ENCODE data around the gene BCAS3.

The BCAS3 gene

GRCh38 chr17:60952747-60953146, 275.1 kb downstream of the BCAS3 start:
- no peaks in the 10 kb centered on the region for H3K9me3 ChIP-seq (ENCODE audit: low read length)
- H3K79me2 ChIP-seq (ENCODE audit: insufficient read depth, low read length), result no peaks in the 10 kb centered on the region
- no peaks in the 10 kb centered on the region for H3K27me3 ChIP-seq (ENCODE audit: insufficient read depth, low read length)
- H3K4me2 ChIP-seq (ENCODE audit: low read length), result no peak overlapping the region
- H3K9me2 ChIP-seq (ENCODE audit: low read depth, low read length), result no peaks in the 10 kb centered on the region
- H3K36me3 ChIP-seq (ENCODE audit: insufficient read depth, low read length), result peaks cover 4% of the 10 kb centered on the region; the same call in 1 of the 2 replicates
- no peaks in the 10 kb centered on the region for H3K4me1 ChIP-seq (ENCODE audit: insufficient read depth, low read length, severe bottlenecking)
- H3K4me3 ChIP-seq (ENCODE audit: low read depth, low read length, poor library complexity, severe bottlenecking), result no peak overlapping the region
- H3F3A ChIP-seq (ENCODE audit: insufficient read depth, low read length), result no peaks in the 10 kb centered on the region
- H4K20me1 ChIP-seq (ENCODE audit: insufficient read depth, low read length), result no peaks in the 10 kb centered on the region
- no peak overlapping the region for H2AFZ ChIP-seq (ENCODE audit: low read length)
- no peak overlapping the region for H3K27ac ChIP-seq (ENCODE audit: low read depth, low read length, poor library complexity, severe bottlenecking)
- TF ChIP-seq EZH2 (IDR thresholded peaks at IDR 0.05; ENCODE audit: borderline replicate concordance, low read length) (no peak), CTCF (IDR thresholded peaks at IDR 0.05; ENCODE audit: low read length) (no peak)
- no peak overlapping the region for H3K9ac ChIP-seq (ENCODE audit: low read length)

- Histone ChIP-seq H3K4me1 (ENCODE audit: insufficient read depth, low read length, severe bottlenecking) (no peaks in the 10 kb centered on the region), H3K27me3 (ENCODE audit: insufficient read depth, low read length) (no peaks in the 10 kb centered on the region), H3K36me3 (ENCODE audit: insufficient read depth, low read length) (no peaks in the 10 kb centered on the region), H3K79me2 (ENCODE audit: insufficient read depth, low read length) (no peaks in the 10 kb centered on the region), H3F3A (ENCODE audit: insufficient read depth, low read length) (no peaks in the 10 kb centered on the region), H3K9me3 (ENCODE audit: low read length) (peaks cover 2% of the 10 kb centered on the region; the same call in 1 of the 2 replicates), H3K9me2 (ENCODE audit: low read depth, low read length) (no peaks in the 10 kb centered on the region), H4K20me1 (ENCODE audit: insufficient read depth, low read length) (no peaks in the 10 kb centered on the region), H2AFZ (ENCODE audit: low read length) (no peak overlapping the region), H3K9ac (ENCODE audit: low read length) (no peak overlapping the region), H3K4me3 (ENCODE audit: low read depth, low read length, poor library complexity, severe bottlenecking) (no peak overlapping the region), H3K4me2 (ENCODE audit: low read length) (no peak overlapping the region), H3K27ac (ENCODE audit: low read depth, low read length, poor library complexity, severe bottlenecking) (no peak overlapping the region)
- TF ChIP-seq EZH2 (IDR thresholded peaks at IDR 0.05; ENCODE audit: borderline replicate concordance, low read length) (no peak), CTCF (IDR thresholded peaks at IDR 0.05; ENCODE audit: low read length) (no peak)
Measured at GRCh38 chr17:60959011-60959410, 281.4 kb downstream of the BCAS3 start.

- no peaks in the 10 kb centered on the region for H3K36me3 ChIP-seq (ENCODE audit: insufficient read depth, low read length)
- H3K9ac ChIP-seq (ENCODE audit: low read length), result no peak overlapping the region
- H3K4me2 ChIP-seq (ENCODE audit: low read length), result no peak overlapping the region
- H3K4me1 ChIP-seq (ENCODE audit: insufficient read depth, low read length, severe bottlenecking), result no peaks in the 10 kb centered on the region
- H3K4me3 ChIP-seq (ENCODE audit: low read depth, low read length, poor library complexity, severe bottlenecking), result no peak overlapping the region
- H2AFZ ChIP-seq (ENCODE audit: low read length), result no peak overlapping the region
- H4K20me1 ChIP-seq (ENCODE audit: insufficient read depth, low read length), result no peaks in the 10 kb centered on the region
- H3F3A ChIP-seq (ENCODE audit: insufficient read depth, low read length), result no peaks in the 10 kb centered on the region
- TF ChIP-seq EZH2 (IDR thresholded peaks at IDR 0.05; ENCODE audit: borderline replicate concordance, low read length) (no peak), CTCF (IDR thresholded peaks at IDR 0.05; ENCODE audit: low read length) (no peak)
- peaks cover 7% of the 10 kb centered on the region for H3K9me3 ChIP-seq (ENCODE audit: low read length)
- H3K27me3 ChIP-seq (ENCODE audit: insufficient read depth, low read length), result no peaks in the 10 kb centered on the region
- H3K79me2 ChIP-seq (ENCODE audit: insufficient read depth, low read length), result no peaks in the 10 kb centered on the region
- no peak overlapping the region for H3K27ac ChIP-seq (ENCODE audit: low read depth, low read length, poor library complexity, severe bottlenecking)
- H3K9me2 ChIP-seq (ENCODE audit: low read depth, low read length), result no peaks in the 10 kb centered on the region
Measured at GRCh38 chr17:60959696-60960095, 282.0 kb downstream of the BCAS3 start.

Measured in OCI-LY1 (cell line).